ENCODE measurements around the gene HP1BP3.

DNA sequence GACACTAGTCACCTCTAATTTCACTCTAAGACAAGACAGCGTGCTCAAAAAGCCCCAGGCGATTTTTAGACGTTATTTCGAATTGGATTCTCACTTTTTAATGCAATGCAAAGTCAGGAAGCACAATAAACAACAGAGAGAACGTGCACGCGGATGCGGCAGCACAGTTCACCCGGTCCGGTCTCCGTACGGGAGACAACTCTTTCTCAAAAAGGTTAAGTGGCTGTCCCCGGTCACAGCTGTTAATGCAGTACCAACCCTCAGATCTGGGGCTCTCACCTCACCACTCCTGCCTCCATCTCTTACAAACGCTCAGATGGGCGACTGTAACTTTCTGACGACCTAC, 1.2 kb downstream of the HP1BP3 start:
- TF ChIP-seq, protein P1, sequence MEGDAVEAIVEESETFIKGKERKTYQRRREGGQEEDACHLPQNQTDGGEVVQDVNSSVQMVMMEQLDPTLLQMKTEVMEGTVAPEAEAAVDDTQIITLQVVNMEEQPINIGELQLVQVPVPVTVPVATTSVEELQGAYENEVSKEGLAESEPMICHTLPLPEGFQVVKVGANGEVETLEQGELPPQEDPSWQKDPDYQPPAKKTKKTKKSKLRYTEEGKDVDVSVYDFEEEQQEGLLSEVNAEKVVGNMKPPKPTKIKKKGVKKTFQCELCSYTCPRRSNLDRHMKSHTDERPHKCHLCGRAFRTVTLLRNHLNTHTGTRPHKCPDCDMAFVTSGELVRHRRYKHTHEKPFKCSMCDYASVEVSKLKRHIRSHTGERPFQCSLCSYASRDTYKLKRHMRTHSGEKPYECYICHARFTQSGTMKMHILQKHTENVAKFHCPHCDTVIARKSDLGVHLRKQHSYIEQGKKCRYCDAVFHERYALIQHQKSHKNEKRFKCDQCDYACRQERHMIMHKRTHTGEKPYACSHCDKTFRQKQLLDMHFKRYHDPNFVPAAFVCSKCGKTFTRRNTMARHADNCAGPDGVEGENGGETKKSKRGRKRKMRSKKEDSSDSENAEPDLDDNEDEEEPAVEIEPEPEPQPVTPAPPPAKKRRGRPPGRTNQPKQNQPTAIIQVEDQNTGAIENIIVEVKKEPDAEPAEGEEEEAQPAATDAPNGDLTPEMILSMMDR (IDR thresholded peaks at IDR 0.05): no peak
- TF ChIP-seq TCF7L2 (IDR thresholded peaks at IDR 0.05; ENCODE audit: low read depth, low read length) (no peak), POLR2AphosphoS5 (IDR thresholded peaks at IDR 0.05; ENCODE audit: low read depth, low read length) (no peak)

Data from Panc1 (cell line).